ENCODE measurements around the gene ATAD3C.
"Not testable (repeated sequence)": the region's sequence is repeated elsewhere in the genome, so short reads cannot be mapped to it uniquely, and the experiment has no call there.

ATAD3C gene, protein sequence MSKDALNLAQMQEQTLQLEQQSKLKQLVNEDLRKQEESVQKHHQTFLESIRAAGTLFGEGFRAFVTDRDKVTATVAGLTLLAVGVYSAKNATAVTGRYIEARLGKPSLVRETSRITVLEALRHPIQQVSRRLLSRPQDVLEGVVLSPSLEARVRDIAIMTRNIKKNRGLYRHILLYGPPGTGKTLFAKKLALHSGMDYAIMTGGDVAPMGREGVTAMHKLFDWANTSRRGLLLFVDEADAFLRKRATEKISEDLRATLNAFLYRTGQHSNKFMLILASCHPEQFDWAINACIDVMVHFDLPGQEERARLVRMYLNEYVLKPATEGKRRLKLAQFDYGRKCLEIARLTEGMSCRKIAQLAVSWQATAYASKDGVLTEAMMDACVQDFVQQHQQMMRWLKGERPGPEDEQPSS

DNA sequence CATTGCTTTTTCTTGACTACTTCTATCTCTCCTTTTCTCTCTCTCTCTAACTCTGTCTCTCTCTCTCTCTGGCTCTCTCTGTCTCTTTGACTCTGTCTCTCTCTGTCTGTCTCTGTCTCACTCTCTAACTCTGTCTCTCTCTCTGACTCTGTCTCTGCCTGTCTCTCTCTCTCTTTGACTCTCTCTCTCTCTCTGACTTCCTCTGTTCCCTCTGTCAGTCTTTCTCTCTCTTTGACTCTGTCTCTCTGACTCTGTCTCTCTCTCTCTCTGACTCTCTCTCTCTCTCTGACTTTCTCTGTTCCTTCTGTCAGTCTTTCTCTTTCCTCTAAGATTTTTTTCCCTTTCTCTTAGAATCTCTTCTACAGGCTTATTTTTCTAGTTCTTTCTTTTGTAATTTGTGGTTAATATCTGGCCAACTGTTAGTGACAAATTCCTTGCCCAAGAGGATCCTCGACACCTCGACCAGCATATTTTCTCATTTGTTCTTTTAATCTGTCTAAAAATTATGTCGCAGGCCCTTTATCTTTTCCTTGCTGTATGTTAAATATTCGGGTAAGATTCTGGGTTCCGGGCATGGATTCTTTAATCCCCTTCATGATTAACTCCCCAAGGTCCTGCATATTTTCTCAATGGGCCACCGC, at the start of gene ATAD3C:
TSS of gene ATAD3C (plus strand) at position 591 of the 641 bp plus-strand sequence. CDS start 995 bp downstream, outside the sequence.
- no peak for DNase-seq (ENCODE audit: low read depth in 2 of 2)

DNA sequence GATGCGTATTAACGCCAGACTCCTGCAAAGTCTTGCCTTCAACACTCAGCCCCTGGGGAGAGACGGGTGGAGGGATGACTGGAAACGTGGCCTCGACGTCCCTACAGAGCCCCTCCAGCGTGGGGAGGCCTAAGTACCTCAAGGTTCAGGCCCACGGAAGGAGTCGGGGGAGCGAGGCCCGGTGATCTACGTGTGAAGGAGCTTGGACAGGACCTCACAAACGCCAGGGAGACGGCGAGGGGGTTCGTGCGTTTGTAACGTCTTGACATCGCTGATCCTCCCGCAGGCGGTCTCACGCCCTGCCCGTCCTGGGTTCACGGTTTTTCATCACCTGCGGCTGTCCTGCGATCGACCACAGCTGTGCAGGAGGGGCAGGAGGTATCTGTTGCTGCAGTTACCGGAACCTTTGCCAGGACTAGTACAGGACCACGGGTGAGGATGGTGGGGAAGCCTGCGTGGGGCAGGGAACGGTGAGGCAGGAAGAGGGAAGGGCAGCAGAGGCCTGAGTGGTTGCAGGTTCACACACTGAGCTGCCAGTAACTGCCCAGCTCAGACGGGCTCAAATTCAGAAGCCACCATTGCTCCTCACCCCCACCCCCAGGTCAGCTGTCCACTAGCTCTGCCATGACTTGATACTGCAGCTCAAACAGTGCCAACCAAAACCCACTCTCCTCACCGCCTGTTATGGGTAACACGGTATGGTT, 49.5 kb upstream of the ATAD3C start:
- no peak for DNase-seq (ENCODE audit: low read depth in 2 of 2)

DNA sequence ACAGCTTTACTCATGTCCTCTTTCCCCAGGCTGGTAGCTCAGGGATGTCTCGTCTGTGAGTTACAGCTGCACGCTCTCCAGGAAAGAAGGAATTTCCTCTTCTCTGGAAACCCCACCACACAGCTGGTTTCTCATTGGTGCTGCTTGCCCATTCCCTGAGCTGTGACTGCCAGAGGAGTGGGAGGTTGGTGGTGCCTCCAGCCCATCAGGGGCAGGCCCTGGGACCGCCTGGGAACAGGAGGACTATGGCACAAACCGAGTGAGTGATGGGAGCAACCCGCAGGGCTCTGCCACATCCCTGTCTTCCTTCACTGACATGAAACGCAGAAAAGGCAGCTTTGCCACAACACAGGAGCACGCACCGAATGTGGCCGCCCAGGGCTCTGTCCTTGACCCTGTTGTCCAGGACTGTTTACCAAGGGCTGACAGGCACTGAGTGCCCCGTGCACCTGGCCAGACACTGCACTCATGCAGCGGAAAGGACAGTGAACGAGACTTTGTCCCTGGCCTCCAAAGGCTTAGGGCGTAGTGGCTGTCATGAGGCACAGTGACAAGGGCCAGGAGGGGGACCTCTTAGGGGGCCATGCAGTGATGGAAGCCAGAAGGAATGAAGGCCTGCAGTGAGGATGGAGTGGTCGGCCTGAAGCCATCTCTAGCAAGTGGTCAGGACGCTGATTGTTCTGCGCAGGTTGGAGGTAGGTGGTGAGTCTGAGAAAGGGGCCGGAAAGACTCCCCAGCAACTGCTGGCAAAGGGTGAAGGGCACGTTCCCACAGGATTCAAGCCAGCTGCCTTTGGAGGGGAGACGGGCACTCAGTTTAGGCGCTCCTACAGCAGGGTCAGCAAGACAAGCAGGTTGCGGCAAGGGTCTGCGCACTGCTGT, 48.7 kb upstream of the ATAD3C start:
- DNase-seq (ENCODE audit: low read depth in 2 of 2): no peak

DNA sequence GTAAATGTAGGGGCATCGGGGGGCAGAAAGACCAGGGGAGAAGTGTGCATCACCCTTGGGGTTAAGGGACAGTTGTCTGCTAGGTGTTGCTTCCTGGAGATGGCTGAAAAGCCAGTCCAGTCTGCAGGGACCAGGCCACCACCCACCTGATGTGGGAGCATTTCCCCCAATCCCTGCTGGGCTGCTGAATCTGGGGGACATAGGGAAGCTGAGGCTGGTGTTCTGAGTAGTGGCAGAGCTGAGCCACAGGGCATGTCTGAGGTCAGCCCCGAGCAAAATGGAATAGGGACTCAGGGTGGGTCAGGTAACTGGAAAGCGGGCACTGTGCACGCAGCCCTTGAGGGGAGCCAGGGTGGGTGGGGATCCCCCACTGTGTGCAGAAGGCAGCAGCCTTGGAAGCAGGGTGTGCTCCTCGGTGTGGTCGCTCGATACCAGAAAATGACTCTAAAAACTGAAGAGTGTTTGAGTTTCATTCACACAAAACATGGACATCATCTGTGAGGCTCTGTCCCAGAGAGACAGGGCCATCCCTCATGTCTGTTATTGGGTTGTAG, 48.0 kb upstream of the ATAD3C start:
- no peak for DNase-seq (ENCODE audit: low read depth in 2 of 2)

DNA sequence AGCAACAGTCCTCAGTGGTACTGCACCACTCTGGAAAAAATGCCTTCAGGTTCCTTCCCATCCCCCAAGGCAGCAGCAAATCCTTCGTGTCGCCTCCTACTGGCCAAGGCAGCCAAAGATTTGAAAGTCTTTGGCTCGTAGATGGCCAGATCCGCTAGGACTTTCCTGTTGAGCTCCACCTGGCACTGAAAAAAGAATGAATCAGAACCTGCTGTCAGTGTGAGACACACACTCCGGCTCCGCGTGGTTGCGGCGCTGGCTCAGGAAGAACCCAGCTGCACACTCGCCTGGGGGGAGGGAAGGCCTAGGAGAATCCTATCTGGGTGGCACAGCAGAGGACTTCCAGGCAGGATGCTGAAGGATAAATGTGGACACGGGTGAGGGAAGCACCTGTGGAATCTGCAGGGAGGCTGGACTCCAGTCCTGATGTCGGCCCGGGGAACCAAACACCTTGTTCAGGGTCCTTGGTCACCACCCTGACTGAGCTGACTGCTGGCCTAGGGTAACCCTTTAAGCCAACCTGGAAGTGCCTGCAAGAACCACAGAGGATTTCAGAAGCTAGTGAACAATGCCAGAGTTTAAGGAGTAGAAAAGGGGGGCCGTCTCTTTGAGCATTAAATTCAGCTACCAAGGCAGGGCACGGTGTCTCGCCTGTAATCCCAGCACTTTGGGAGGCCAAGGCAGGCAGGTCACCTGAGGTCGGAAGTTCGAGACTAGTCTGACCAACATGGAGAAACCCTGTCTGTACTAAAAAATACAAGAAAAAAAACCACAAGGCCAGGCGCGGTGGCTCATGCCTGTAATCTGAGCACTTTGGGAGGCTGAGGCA, 47.2 kb upstream of the ATAD3C start:
- no peak for DNase-seq (ENCODE audit: low read depth in 2 of 2)

DNA sequence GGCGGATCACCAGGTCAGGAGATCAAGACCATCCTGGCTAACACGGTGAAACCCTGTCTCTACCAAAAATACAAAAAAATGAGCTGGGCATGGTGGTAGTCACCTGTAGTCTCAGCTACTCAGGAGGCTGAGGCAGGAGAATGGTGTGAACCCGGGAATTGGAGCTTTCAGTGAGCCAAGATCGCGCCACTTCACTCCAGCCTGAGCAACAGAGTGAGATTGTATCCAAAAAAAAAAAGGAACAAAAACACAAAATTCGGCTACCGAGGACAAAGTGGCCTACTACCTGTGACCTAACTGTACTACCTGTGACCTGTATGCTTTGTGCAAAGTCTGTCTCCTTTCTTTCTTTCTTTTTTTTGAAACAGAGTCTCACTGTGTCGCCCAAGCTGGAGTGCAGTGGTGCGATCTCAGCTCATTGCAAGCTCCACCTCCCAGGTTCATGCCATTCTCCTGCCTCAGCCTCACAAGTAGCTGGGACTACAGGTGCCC, 46.5 kb upstream of the ATAD3C start:
- not testable (repeated sequence) for DNase-seq (ENCODE audit: low read depth in 2 of 2)

DNA sequence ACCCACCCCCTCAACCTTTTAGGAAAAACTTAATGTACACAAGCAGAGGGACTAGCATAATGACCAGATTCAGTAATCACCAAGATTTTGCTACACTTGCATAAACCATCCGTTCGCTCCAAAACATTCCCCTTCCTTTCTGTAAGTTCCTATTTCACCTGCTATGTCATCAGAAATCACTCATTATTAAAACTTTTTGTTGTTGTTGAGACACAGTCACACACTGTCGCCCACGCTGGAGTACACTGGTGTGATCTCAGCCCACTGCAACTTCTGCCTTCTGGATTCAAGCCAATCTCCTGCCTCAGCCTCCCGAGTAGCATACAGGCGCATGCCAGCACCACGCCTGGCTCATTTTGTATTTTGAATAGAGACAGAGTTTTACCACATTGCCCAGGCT, 45.8 kb upstream of the ATAD3C start:
- no peak for DNase-seq (ENCODE audit: low read depth in 2 of 2)

DNA sequence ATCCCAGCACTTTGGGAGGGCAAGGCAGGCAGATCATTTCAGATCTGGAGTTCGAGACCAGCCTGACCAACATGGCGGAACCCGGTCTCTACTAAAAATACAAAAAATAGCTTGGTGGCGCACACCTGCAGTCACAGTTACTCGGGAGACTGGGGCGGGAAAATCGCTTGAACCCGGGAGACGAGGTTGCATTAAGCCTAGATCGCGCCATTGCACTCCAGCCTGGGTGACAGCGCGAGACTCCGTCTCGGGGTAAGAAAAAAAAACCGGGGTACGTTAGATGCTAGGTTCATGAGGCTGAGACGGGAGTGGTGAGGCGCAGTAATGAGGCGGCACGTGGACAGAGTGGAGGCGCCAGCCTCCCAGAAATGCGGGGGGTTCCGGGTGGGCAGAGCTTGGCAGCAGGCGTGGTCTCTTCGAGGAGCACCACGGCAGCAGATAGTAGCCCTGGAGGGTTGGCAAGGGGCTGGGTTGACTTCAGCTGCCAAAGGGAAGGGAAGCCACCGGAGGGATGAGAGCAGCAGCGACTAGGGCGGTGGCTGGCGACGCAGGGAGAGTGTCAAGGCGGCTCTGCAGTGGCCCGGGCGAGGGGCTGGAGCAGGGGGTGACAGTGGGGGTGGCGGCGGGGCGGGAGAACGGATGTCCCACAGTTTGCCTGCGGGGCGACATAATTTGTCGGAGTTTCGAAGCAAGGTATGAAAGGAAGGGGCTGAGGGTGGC, 43.2 kb upstream of the ATAD3C start:
- DNase-seq (ENCODE audit: low read depth in 2 of 2): no peak

DNA sequence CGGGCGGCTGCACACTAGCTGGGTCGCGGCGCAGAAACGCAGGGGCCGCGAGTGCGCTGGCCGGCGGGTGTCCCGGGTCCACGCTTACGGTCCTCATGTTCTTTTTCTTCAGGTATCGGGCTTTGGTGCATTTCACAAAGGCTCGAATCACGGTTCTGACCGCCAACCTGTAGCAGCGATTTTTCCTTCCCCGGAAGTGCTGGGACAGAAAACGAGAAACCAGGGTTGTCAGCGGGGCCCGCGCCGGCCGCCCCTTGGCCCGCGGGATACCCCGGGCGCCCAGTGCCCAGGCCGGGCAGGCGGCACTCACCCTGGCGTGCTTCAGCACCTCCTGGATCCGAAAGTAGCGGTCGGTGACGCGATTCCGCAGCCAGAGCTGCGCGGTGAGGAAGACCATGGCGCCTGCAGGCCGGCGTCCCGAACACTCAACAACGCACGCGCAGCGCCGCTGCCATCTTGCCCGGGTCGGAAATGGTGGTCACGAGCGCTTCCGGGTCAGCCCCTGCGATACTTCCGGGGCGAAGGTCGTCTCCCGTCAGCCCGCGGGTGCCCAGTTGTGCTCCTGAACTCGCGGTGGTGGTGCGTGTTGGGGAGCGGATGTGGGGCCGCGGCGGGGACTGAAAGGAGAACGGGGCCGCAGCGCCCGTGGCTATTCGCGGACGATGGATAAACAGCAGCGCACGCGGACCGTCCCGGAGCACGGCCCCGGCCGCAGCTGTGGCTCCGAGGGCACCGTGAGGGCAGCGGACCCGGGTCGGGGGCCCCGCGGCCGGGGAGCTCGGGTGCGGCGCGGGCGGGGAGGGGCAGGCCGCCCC, 42.5 kb upstream of the ATAD3C start, which contains the start of gene MRPL20:
TSS of gene MRPL20 (minus strand) at position 473 of the 815 bp plus-strand sequence. CDS start at position 397, 76 bp downstream.
- peak; percentile 90 to 91 for DNase-seq (ENCODE audit: low read depth in 2 of 2)

DNA sequence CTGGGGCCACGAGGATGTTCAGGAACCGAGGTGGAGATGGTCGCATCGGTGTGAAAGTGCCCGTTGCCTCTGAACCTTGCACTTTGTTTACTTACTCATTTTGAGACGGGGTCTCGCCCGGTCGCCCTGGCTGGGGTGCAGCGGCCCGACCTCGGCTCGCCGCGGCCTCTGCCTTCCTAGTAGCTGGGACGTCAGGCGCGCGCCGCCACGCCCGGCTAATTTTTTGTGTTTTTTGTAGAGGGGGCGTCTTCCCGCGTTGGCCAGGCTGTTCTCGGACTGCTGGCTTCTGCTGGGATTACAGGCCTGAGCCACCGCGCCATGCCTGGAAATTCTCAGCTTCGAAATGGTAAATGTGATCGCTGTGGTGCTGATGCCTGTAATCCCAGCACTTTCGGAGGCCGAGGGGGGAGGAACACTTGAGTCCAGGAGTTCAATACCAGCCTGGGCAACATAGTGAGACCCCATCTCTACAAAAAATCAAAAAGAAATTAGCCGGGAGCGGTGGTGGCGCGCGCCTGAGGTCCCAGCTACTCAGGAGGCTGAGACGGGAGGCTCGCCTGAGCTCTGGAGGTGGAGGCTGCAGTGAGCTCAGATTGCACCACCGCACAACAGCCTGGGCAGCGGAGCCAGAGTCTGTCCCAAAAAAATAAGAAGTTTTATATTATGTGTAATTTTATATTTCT, 41.7 kb upstream of the ATAD3C start:
- no peak for DNase-seq (ENCODE audit: low read depth in 2 of 2)

DNA sequence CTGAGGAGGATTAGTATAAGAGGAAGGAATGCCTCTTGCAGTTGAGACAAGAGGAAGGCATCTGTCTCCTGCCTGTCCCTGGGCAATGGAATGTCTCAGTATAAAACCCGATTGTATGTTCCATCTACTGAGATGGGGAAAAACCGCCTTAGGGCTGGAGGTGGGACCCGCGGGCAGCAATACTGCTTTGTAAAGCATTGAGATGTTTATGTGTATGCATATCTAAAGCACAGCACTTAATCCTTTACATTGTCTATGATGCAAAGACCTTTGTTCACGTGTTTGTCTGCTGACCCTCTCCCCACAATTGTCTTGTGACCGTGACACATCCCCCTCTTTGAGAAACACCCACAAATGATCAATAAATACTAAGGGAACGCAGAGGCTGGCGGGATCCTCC, 39.3 kb upstream of the ATAD3C start:
- DNase-seq (ENCODE audit: low read depth in 2 of 2): not testable (repeated sequence)

DNA sequence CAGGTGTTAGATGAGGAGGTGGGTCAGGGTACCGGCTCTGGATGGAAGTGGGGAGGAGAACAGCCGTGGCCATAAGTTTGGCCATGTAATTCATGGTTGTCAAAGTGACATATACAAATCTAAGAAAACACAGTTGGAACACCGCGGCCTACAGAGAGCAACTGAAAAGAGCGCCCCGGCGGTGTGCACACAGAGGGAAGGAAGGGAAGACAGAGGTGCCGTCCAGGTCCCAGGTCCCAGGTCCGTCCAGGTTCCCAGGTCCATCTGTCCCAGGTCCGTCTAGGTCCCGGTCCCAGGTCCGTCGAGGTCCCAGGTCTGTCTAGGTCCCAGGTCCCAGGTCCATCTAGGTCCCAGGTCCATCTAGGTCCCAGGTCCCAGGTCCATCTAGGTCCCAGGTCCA, 37.9 kb upstream of the ATAD3C start:
- no peak for DNase-seq (ENCODE audit: low read depth in 2 of 2)

DNA sequence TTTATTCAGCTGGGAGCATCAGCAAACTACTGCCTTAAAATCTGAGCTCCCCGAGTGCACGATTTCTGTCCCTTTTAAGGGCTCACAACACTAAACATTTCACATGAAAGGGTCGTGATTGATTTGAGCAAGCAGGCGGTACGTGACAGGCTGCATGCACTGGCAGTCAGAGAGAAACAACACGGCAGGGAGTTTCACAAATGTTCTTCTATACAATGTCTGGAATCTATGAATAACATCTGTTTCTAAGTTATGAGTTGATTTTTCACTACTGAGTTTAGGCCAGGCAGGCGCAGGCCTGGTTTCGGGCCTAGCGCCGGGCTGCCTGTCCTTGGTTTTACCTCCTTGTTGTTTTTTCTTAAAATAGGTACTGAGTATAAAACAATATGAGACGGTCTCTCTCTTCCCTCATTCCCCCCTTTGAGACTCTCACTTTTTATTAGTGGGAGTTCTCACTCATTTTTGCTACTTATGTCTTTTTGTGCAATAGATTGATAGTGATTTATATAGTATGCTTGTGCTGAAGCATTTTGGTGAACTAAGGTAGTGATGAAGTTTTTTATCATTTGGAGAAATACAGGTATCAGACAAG, 37.1 kb upstream of the ATAD3C start:
- DNase-seq (ENCODE audit: low read depth in 2 of 2): not testable (repeated sequence)

DNA sequence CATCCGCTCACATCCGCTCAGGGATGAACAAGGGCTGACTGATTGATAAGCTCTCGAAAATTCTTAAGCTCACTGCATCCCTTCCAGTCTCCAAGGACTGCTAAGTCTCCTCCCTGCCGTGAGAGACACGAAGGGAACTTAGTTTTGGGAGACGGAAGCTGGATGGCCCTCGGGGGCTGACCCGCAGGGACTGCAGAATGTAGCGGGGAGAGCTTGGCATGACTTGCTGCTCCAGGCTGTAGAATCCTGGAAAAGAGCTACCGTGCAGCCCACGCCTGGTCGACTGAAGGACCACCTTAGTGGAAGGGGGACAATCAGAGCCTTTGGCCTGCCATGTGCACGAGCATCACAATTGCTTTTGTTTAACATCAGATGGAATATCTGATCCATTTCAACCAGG, 33.7 kb upstream of the ATAD3C start:
- DNase-seq (ENCODE audit: low read depth in 2 of 2): no peak

DNA sequence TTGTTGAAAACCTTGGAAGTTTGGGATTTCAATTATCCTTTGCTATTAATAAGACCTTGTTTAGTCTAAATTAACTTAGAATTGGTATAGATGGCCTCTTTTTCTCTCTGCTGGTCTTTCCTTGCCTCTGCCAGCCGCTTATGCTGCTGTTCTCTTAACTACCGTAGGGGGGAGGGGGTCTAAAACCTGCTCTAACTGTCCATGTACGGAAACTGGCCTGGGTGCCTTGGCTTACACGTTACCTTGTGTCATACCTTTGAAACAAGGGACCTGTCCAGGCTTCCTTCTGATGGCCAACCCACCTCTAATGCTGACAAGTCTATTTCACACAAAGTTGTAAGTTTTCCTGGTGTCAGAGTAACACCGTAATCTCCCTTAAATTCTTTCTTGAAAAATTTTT, 32.1 kb upstream of the ATAD3C start:
- not testable (repeated sequence) for DNase-seq (ENCODE audit: low read depth in 2 of 2)

DNA sequence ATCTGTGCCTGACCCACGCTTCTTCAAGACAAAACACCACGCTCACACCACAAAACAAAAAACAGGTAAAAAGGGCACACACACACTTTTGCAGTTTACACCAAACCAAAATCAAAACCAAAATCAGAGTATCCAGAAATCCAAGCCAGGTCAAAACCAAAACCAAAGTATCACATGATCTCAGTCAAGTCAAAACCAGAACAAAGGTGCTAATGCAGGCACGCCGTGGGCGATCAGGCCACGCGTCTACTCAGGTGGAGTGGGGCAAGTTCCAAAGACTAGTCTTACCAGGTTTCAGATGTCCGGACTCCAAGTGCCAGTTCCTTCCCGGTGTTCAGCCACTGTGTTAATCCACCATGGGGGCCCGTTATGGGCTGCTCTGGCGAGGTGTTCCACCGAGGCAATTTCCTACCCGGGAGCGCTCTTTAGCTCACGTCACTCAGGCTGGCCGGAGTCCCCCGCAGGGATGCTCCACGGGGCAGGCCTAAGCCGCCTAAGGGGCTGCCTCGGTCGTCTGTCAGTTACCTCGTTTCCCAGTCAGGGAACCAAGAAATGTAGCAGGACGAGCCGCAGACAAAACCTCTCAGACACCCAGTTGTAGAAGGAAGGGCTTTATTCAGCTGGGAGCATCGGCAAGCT, 31.5 kb upstream of the ATAD3C start:
- DNase-seq (ENCODE audit: low read depth in 2 of 2): not testable (repeated sequence)

Measured in stimulated activated CD8-positive, alpha-beta memory T cell treated with anti-CD3 and anti-CD28 coated beads, Interleukin-2, amount 100 ng/mL, for 1 hour (primary cell).